GM12801 (cell line): ENCODE data around the gene SLC27A3.

ENCODE experiments used
- CTCF ChIP-seq: IDR thresholded peaks from one replicate; pipeline ENCODE4 v1.5.1; 2011; ENCODE audit warnings: control low read depth; ENCODE audit not compliant: insufficient read length; ENCODE audit errors: extremely low read depth

Gene SLC27A3

GRCh38 chr1:153799566-153800465, 24.6 kb downstream of the SLC27A3 start:
- no peak for TF ChIP-seq CTCF

- no peak for TF ChIP-seq CTCF
These were observed 25.3 kb downstream of the SLC27A3 start for GRCh38 chr1:153800516-153800915.

- no peak for TF ChIP-seq CTCF
These were observed 25.9 kb downstream of the SLC27A3 start for GRCh38 chr1:153801028-153801625.

- TF ChIP-seq CTCF = no peak
These were observed 26.8 kb downstream of the SLC27A3 start for GRCh38 chr1:153801786-153802697.

GRCh38 chr1:153803470-153804056, 28.4 kb downstream of the SLC27A3 start:
- no peak for TF ChIP-seq CTCF

- TF ChIP-seq CTCF = no peak
These were observed 28.9 kb downstream of the SLC27A3 start for GRCh38 chr1:153804112-153804511.
